Measurements from ENCODE around the gene TMEM45A.
"Not testable (repeated sequence)": the region's sequence is repeated elsewhere in the genome, so short reads cannot be mapped to it uniquely, and the experiment has no call there.

Gene TMEM45A

GRCh38 chr3:100532411-100532810, 40.0 kb downstream of the TMEM45A start:
- no peak overlapping the region for H3K4me3 Mint-ChIP-seq
- H3K27ac Mint-ChIP-seq, result no peak overlapping the region
- H3K36me3 Mint-ChIP-seq (ENCODE audit: low read depth), result no peaks in the 10 kb centered on the region
- H3K27me3 Mint-ChIP-seq (ENCODE audit: low read depth), result peaks cover 4% of the 10 kb centered on the region
- no peak for DNase-seq (ENCODE audit: low spot score)
- no peaks in the 10 kb centered on the region for H3K9me3 Mint-ChIP-seq
- no peaks in the 10 kb centered on the region for H3K4me1 Mint-ChIP-seq (ENCODE audit: low read depth)

- no peaks in the 10 kb centered on the region for H3K9me3 Mint-ChIP-seq
- H3K27me3 Mint-ChIP-seq (ENCODE audit: low read depth), result peaks cover 2% of the 10 kb centered on the region
- DNase-seq (ENCODE audit: low spot score), result no peak
- H3K4me3 Mint-ChIP-seq, result no peak overlapping the region
- no peaks in the 10 kb centered on the region for H3K4me1 Mint-ChIP-seq (ENCODE audit: low read depth)
- H3K27ac Mint-ChIP-seq, result no peak overlapping the region
- no peaks in the 10 kb centered on the region for H3K36me3 Mint-ChIP-seq (ENCODE audit: low read depth)
These were observed 40.8 kb downstream of the TMEM45A start for GRCh38 chr3:100533176-100533575.

DNA sequence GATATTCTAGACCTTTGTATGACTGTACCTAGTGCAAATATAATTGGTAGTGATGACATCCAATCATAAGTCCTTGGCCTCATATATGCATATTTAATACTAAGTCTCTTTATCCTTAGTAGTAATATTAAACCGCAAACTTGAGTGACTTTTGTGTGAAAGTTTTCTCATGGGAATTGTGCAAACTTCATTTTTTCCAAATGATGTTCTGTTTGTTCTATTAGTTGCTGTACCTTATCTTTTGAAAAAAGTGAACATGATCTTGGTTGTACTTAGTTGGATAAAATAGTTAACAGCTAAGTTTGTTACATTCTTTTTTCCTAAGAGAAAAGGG, 43.2 kb downstream of the TMEM45A start:
- Mint-ChIP-seq H3K4me1 (ENCODE audit: low read depth) (no peaks in the 10 kb centered on the region), H3K4me3 (no peak overlapping the region), H3K9me3 (no peaks in the 10 kb centered on the region), H3K36me3 (ENCODE audit: low read depth) (no peaks in the 10 kb centered on the region), H3K27ac (no peak overlapping the region), H3K27me3 (ENCODE audit: low read depth) (no peaks in the 10 kb centered on the region)
- DNase-seq (ENCODE audit: low spot score), result no peak

- DNase-seq (ENCODE audit: low spot score), result no peak
- Mint-ChIP-seq H3K4me1 (ENCODE audit: low read depth) (no peaks in the 10 kb centered on the region), H3K4me3 (no peak overlapping the region), H3K27ac (no peak overlapping the region), H3K9me3 (no peaks in the 10 kb centered on the region), H3K27me3 (ENCODE audit: low read depth) (no peaks in the 10 kb centered on the region), H3K36me3 (ENCODE audit: low read depth) (no peaks in the 10 kb centered on the region)
These were observed 43.7 kb downstream of the TMEM45A start for GRCh38 chr3:100536093-100536492.

- no peaks in the 10 kb centered on the region for H3K4me1 Mint-ChIP-seq (ENCODE audit: low read depth)
- H3K36me3 Mint-ChIP-seq (ENCODE audit: low read depth), result no peaks in the 10 kb centered on the region
- H3K27ac Mint-ChIP-seq, result no peak overlapping the region
- no peak overlapping the region for H3K4me3 Mint-ChIP-seq
- no peak for DNase-seq (ENCODE audit: low spot score)
- peaks cover 3% of the 10 kb centered on the region for H3K27me3 Mint-ChIP-seq (ENCODE audit: low read depth)
- H3K9me3 Mint-ChIP-seq, result no peaks in the 10 kb centered on the region
These were observed 45.4 kb downstream of the TMEM45A start for GRCh38 chr3:100537646-100538338.

GRCh38 chr3:100538339-100538706, 45.9 kb downstream of the TMEM45A start:
- Mint-ChIP-seq H3K4me3 (no peak overlapping the region), H3K27ac (no peak overlapping the region), H3K27me3 (ENCODE audit: low read depth) (peaks cover 3% of the 10 kb centered on the region)

GRCh38 chr3:100540791-100541334, 48.4 kb downstream of the TMEM45A start:
- Mint-ChIP-seq H3K27me3 (ENCODE audit: low read depth) (peaks cover 12% of the 10 kb centered on the region), H3K4me3 (no peak overlapping the region), H3K36me3 (ENCODE audit: low read depth) (no peaks in the 10 kb centered on the region), H3K9me3 (no peaks in the 10 kb centered on the region), H3K4me1 (ENCODE audit: low read depth) (no peaks in the 10 kb centered on the region), H3K27ac (no peak overlapping the region)
- DNase-seq (ENCODE audit: low spot score), result no peak

More at GRCh38 chr3:100538339-100538706, 45.9 kb downstream of the TMEM45A start:
- H3K9me3 Mint-ChIP-seq, result no peaks in the 10 kb centered on the region
- no peaks in the 10 kb centered on the region for H3K36me3 Mint-ChIP-seq (ENCODE audit: low read depth)
- DNase-seq (ENCODE audit: low spot score), result no peak
- no peaks in the 10 kb centered on the region for H3K4me1 Mint-ChIP-seq (ENCODE audit: low read depth)

DNA sequence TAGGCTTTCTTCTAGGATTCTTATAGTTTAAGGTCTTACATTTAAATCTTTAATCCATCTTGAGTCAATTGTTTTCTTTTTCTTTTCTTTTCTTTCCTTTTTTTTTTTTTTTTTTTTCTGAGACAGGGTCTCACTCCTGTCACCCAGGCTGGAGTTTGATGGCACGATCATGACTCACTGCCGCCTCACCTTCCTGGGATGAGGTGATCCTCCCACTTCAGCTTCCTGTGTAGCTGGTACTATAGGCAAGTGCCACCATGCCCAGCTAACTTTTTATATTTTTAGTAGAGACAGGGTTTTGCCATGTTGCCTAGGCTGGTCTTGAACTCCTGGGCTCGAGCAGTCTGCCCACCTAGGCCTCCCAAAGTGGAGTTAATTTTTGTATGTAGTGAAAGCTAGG, 49.0 kb downstream of the TMEM45A start:
- not testable (repeated sequence) for H3K4me1 Mint-ChIP-seq (ENCODE audit: low read depth); H3K4me3 Mint-ChIP-seq; H3K9me3 Mint-ChIP-seq; H3K27ac Mint-ChIP-seq; DNase-seq (ENCODE audit: low spot score); H3K36me3 Mint-ChIP-seq (ENCODE audit: low read depth)
- peaks cover 12% of the 10 kb centered on the region for H3K27me3 Mint-ChIP-seq (ENCODE audit: low read depth)

- Mint-ChIP-seq H3K4me3 (no peak overlapping the region), H3K36me3 (ENCODE audit: low read depth) (no peaks in the 10 kb centered on the region)
These were observed 53.0 kb downstream of the TMEM45A start for GRCh38 chr3:100545371-100545770.

DNA sequence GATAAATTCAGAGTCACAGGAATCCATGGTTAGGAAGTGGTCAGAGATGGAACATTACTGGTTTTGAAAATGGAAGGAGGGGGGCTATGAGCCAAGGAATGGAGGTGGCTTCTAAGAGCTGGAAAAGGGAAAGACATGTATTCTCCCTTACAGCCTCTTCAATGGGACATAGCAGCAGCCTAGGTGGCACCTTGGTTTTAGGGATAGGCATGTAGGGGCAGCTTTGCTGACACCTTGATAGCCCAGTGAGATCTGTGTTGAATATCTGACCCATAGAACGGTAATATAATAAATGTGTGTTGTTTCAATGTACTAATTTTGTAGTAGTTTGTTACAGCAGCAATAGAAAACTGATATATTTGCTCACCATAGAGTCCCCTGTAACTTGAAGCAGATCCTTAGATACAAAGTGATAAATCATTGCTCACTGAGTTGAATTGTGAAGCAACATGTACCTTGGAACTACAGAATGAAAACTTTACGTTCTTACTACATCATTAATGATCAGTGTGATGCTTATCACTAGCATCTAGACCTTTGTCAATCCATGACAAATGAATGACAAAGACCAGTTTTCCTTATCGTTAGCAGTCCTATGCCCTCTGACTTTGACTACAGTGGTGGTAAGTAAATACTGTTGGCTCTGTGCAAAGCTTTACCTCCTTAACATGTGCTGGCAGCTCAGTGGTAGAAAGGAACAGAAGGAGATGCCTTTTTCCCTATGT, 53.8 kb downstream of the TMEM45A start:
- no peaks in the 10 kb centered on the region for H3K36me3 Mint-ChIP-seq (ENCODE audit: low read depth)

More at GRCh38 chr3:100545371-100545770, 53.0 kb downstream of the TMEM45A start:
- no peaks in the 10 kb centered on the region for H3K9me3 Mint-ChIP-seq
- H3K27me3 Mint-ChIP-seq (ENCODE audit: low read depth), result peaks cover 12% of the 10 kb centered on the region
- no peaks in the 10 kb centered on the region for H3K4me1 Mint-ChIP-seq (ENCODE audit: low read depth)
- no peak overlapping the region for H3K27ac Mint-ChIP-seq
- DNase-seq (ENCODE audit: low spot score), result no peak

GRCh38 chr3:100548053-100548452, 55.6 kb downstream of the TMEM45A start:
- peaks cover 9% of the 10 kb centered on the region for H3K27me3 Mint-ChIP-seq (ENCODE audit: low read depth)
- H3K36me3 Mint-ChIP-seq (ENCODE audit: low read depth), result no peaks in the 10 kb centered on the region
- H3K4me1 Mint-ChIP-seq (ENCODE audit: low read depth), result no peaks in the 10 kb centered on the region
- H3K27ac Mint-ChIP-seq, result no peak overlapping the region
- no peak overlapping the region for H3K4me3 Mint-ChIP-seq
- DNase-seq (ENCODE audit: low spot score), result no peak
- H3K9me3 Mint-ChIP-seq, result no peaks in the 10 kb centered on the region

More for the DNA sequence above, 53.8 kb downstream of the TMEM45A start:
- H3K27ac Mint-ChIP-seq, result no peak overlapping the region
- DNase-seq (ENCODE audit: low spot score), result no peak
- no peak overlapping the region for H3K4me3 Mint-ChIP-seq
- H3K27me3 Mint-ChIP-seq (ENCODE audit: low read depth), result peaks cover 12% of the 10 kb centered on the region
- H3K9me3 Mint-ChIP-seq, result no peaks in the 10 kb centered on the region
- H3K4me1 Mint-ChIP-seq (ENCODE audit: low read depth), result no peaks in the 10 kb centered on the region

DNA sequence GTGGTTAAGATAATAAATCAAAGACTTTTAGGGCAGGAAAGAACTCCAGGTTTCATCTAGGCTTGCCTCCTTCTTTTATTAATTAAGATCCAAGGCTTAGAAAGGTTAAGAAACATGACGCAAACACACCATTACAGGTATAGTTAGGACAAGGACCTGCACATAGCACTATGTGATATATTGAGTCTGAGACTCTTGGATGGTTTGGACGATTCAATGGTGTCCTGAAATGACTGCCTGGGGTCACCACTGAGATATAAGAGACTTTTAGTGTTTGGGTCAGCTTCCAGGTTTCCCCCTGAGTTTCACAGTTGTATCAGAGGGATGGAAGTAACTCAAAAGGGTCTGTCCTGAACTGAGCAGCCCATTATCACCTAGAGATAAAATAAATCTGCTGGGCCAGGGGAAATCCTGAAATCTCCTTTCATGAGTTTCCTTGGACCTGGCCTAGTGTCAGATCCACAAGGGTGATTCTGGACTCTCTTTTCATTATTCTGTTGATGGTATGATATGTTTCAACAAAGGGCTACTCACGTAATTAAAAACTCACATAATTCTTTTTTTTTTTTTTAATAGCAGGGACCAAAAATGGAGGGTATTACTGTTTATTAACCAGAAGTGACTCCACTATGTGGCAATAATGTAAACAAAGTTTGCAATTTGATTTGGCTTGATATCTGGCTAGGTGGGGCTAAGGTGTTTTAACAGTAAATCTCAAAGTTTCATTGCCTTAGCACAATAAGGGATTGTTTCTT, 61.4 kb downstream of the TMEM45A start:
- H3K27ac Mint-ChIP-seq, result no peak overlapping the region
- no peaks in the 10 kb centered on the region for H3K9me3 Mint-ChIP-seq
- H3K4me1 Mint-ChIP-seq (ENCODE audit: low read depth), result peaks cover 4% of the 10 kb centered on the region
- no peaks in the 10 kb centered on the region for H3K36me3 Mint-ChIP-seq (ENCODE audit: low read depth)
- H3K27me3 Mint-ChIP-seq (ENCODE audit: low read depth), result peaks cover 3% of the 10 kb centered on the region
- no peak for DNase-seq (ENCODE audit: low spot score)
- no peak overlapping the region for H3K4me3 Mint-ChIP-seq

DNA sequence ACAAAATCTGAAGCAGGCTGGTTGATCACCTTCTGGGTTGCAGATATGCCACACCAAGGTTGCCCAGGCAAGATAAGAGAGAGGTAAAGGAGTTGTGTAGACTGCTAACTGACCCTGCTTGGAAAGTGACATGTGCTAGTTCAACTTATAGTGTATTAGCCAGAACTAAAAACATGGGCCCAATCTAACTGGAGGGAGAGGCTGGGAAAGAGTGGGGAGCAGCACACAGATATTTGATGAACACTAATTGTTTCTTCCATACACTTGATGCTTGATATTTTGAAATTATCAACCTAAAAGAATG, 61.9 kb downstream of the TMEM45A start:
- H3K4me1 Mint-ChIP-seq (ENCODE audit: low read depth), result peaks cover 4% of the 10 kb centered on the region
- H3K9me3 Mint-ChIP-seq, result no peaks in the 10 kb centered on the region
- H3K4me3 Mint-ChIP-seq, result no peak overlapping the region
- peaks cover 3% of the 10 kb centered on the region for H3K27me3 Mint-ChIP-seq (ENCODE audit: low read depth)
- H3K27ac Mint-ChIP-seq, result no peak overlapping the region
- H3K36me3 Mint-ChIP-seq (ENCODE audit: low read depth), result no peaks in the 10 kb centered on the region
- no peak for DNase-seq (ENCODE audit: low spot score)

DNA sequence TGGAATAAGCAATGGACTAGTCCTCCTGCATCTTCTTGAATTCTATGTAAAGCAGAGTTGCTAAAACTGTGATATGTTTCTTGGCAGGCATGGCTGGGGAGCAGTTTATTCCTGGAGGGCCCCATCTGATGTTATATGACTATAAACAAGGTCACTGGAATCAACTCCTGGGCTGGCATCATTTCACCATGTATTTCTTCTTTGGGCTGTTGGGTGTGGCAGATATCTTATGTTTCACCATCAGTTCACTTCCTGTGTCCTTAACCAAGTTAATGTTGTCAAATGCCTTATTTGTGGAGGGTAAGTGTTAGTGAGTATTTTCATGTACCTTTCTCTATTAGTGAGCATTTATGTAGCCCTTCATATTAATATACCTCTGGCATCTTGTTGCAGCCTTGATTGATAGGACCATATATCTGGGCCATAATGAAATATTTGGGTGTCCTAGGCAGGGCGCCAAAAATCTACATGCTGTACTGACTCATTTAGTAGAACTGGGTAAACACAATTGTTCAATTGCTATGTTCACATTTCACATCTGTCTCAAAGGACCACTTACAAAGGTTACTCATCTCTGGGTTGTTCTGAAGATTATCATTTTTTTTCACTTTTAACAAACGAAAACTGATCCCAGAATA, 64.4 kb downstream of the TMEM45A start:
- H3K36me3 Mint-ChIP-seq (ENCODE audit: low read depth), result no peaks in the 10 kb centered on the region
- H3K27ac Mint-ChIP-seq, result no peak overlapping the region
- no peaks in the 10 kb centered on the region for H3K9me3 Mint-ChIP-seq
- H3K27me3 Mint-ChIP-seq (ENCODE audit: low read depth), result peaks cover 3% of the 10 kb centered on the region
- no peak overlapping the region for H3K4me3 Mint-ChIP-seq
- peaks cover 4% of the 10 kb centered on the region for H3K4me1 Mint-ChIP-seq (ENCODE audit: low read depth)
- DNase-seq (ENCODE audit: low spot score), result no peak

Measured in T-helper 2 cell treated with Interferon-gamma antibody and Interleukin-4, amounts not matched to agents 5 μg/mL and 100 μg/mL, for 36 hours (primary cell).